A673 (cell line): ENCODE data around the gene SSBP4. TPM values are rescaled to one million over a fixed set of nuclear protein-coding genes. Genes with fewer than 3 reads are reported as not detected.
A peak's percentile ranks its signal among the peaks of the same experiment; 100 is the strongest.

Experiments used
- BruUV-seq: library from RNA; stranded (reverse); fragments of 400-500 nt; replicated peaks from 2 replicates; lab custom pipeline; 2021; lab: Mats Ljungman, UMichigan
- CTCF ChIA-PET: fragments of 300-600 bp; sonication (Branson Sonifier 250); formaldehyde crosslinking; loops from one replicate; lab custom pipeline; 2022; ENCODE audit warnings: antibody characterized with exemption; lab: Charles Lee
- POLR2A ChIA-PET: fragments of 300-600 bp; sonication (Branson Sonifier 250); formaldehyde crosslinking; loops from one replicate; lab custom pipeline; 2022; ENCODE audit warnings: antibody characterized with exemption; ENCODE audit not compliant: low non-redundant PET; lab: Charles Lee
- DNase-seq: peaks from one replicate; pipeline ENCODE4 v3.0.0-alpha.2; 2015; ENCODE audit warnings: low spot score
- H3K27ac ChIP-seq: fragments of 200-600 bp; sonication (generic); 2 replicates; pipeline ENCODE4 v1.5.1; 2016; ENCODE audit warnings: mixed run types, low read depth, mild to moderate bottlenecking, mixed read lengths, antibody characterized with exemption, low read length; ENCODE audit not compliant: poor library complexity, severe bottlenecking
- H3K27me3 ChIP-seq: fragments of 200-600 bp; sonication (generic); replicated peaks from 2 replicates; pipeline ENCODE4 v1.6.1; 2017; ENCODE audit warnings: mixed run types, low read depth, mild to moderate bottlenecking, mixed read lengths, antibody characterized with exemption, low read length; ENCODE audit not compliant: insufficient read depth, poor library complexity
- H3K36me3 ChIP-seq: fragments of 200-600 bp; sonication (generic); 2 replicates; pipeline ENCODE4 v1.6.1; 2016; ENCODE audit warnings: mixed run types, mild to moderate bottlenecking, mixed read lengths, antibody characterized with exemption, low read length; ENCODE audit not compliant: insufficient read depth, poor library complexity, severe bottlenecking
- H3K4me1 ChIP-seq: fragments of 200-600 bp; sonication (generic); 2 replicates; pipeline ENCODE4 v1.6.1; 2017; ENCODE audit warnings: mixed run types, mild to moderate bottlenecking, mixed read lengths, antibody characterized with exemption, low read length; ENCODE audit not compliant: insufficient read depth, poor library complexity, severe bottlenecking
- H3K4me3 ChIP-seq: fragments of 200-600 bp; sonication (generic); 2 replicates; pipeline ENCODE4 v1.5.1; 2016; ENCODE audit warnings: low read depth, mixed run types, mild to moderate bottlenecking, mixed read lengths, low read length; ENCODE audit not compliant: poor library complexity, severe bottlenecking
- H3K9me3 ChIP-seq: fragments of 200-600 bp; sonication (generic); 2 replicates; pipeline ENCODE4 v1.6.1; 2016; ENCODE audit warnings: mixed run types, low read depth, mild to moderate bottlenecking, mixed read lengths, antibody characterized with exemption, low read length; ENCODE audit not compliant: poor library complexity, severe bottlenecking
- CTCF ChIP-seq: fragments of 300-800, 200-600 bp; sonication (generic); conservative IDR thresholded peaks from 2 replicates; pipeline ENCODE4 v1.5.1; 2017; ENCODE audit warnings: low read depth, mild to moderate bottlenecking, antibody characterized with exemption, low read length, moderate library complexity, mixed read lengths
- EZH2 ChIP-seq: fragments of 200-600 bp; sonication (generic); IDR thresholded peaks from 2 replicates; pipeline ENCODE4 v1.6.1; 2017; ENCODE audit warnings: borderline replicate concordance, low read depth, mild to moderate bottlenecking, mixed read lengths, antibody characterized with exemption, low read length; ENCODE audit not compliant: poor library complexity, severe bottlenecking
- intact Hi-C: fragments of 100-400 bp; cut with micrococcal nuclease; formaldehyde crosslinking; loops from one replicate; pipeline ENCODE4 v1.10.0; 2022; ENCODE audit not compliant: unreplicated experiment
- total RNA-seq: library from RNA; stranded (reverse); gene quantifications from 2 replicates; pipeline ENCODE4 v1.2.3, GENCODE V29; 2021

SSBP4 gene
- total RNA-seq, 1 experiment from 2014 or later: 248 TPM

- peak overlapping the region; percentile 79 for H3K27ac ChIP-seq
- H3K36me3 ChIP-seq: peaks cover 35% of the 10 kb centered on the region
- no peaks in the 10 kb centered on the region for H3K9me3 ChIP-seq
- no TSS peak for BruUV-seq
- ChIA-PET POLR2A (interaction anchor here (0.6 kb wide), 2 partner anchors 20 to 78 kb away, joined by 3 to 4 read pairs; no protein-coding TSS in a partner anchor), CTCF (interaction anchor here (0.8 kb wide), 1 partner anchor 155 kb away, joined by 3 read pairs; no protein-coding TSS in a partner anchor)
- TF ChIP-seq EZH2 (no peak), CTCF (no peak)
- peaks cover 75% of the 10 kb centered on the region for H3K4me1 ChIP-seq
- intact Hi-C loops: no loop called here
- DNase-seq: peak; percentile 78
- peak overlapping the region; percentile 34 for H3K4me3 ChIP-seq
- no peaks in the 10 kb centered on the region for H3K27me3 ChIP-seq
Observed at GRCh38 chr19:18434411-18435175, 15.4 kb downstream of the SSBP4 start.

- intact Hi-C loops: no loop called here
- CTCF ChIA-PET: interaction anchor here (0.8 kb wide), 1 partner anchor 156 kb away, joined by 3 read pairs; no protein-coding TSS in a partner anchor
- peak overlapping the region; percentile 50 for H3K27ac ChIP-seq
Observed at GRCh38 chr19:18435178-18435841, 16.1 kb downstream of the SSBP4 start.

More at GRCh38 chr19:18435178-18435841, 16.1 kb downstream of the SSBP4 start:
- DNase-seq: peak; percentile 54
- BruUV-seq: TSS peak; percentile 78
- H3K4me3 ChIP-seq: no peak overlapping the region
- H3K4me1 ChIP-seq: peaks cover 71% of the 10 kb centered on the region
- POLR2A ChIA-PET: interaction anchor here (0.6 kb wide), 1 partner anchor 142 kb away, joined by 6 read pairs; no protein-coding TSS in a partner anchor
- H3K9me3 ChIP-seq: no peaks in the 10 kb centered on the region
- H3K36me3 ChIP-seq: peaks cover 35% of the 10 kb centered on the region
- H3K27me3 ChIP-seq: no peaks in the 10 kb centered on the region
- no peak for TF ChIP-seq CTCF
- TF ChIP-seq EZH2: no peak
